K562 (cell line): ENCODE measurements around the gene CRB2. TPM values are rescaled to one million over a fixed set of nuclear protein-coding genes. Genes with fewer than 3 reads are reported as not detected.

Source experiments
- CBX5 ChIP-seq: IDR thresholded peaks from 2 replicates; pipeline ENCODE4 v1.6.1; 2014; ENCODE audit warnings: low read depth, borderline replicate concordance
- E2F3 ChIP-seq: fragments of 250-450 bp; sonication (Bioruptor Pico); IDR thresholded peaks from 2 replicates; pipeline ENCODE4 v1.4.0; 2020; ENCODE audit warnings: mild to moderate bottlenecking
- ESRRA ChIP-seq: fragments of 450-650 bp; IDR thresholded peaks from 2 replicates; pipeline ENCODE4 v1.6.1; 2014; ENCODE audit warnings: low read depth, mild to moderate bottlenecking, moderate library complexity, borderline replicate concordance
- FOXA1 ChIP-seq: fragments of 450-650 bp; IDR thresholded peaks from 2 replicates; pipeline ENCODE4 v1.6.1; 2016; ENCODE audit warnings: mild to moderate bottlenecking, borderline replicate concordance
- MCM2 ChIP-seq: fragments of 450-650 bp; IDR thresholded peaks from 2 replicates; pipeline ENCODE4 v1.6.1; 2017; ENCODE audit warnings: low read depth, mild to moderate bottlenecking
- MYNN ChIP-seq, 2 experiments: sonication (generic); formaldehyde crosslinking in 1 of 2; IDR thresholded peaks; 2 replicates each; pipeline versions ENCODE4 v1.5.0 to v1.6.1; 2016 to 2020; ENCODE audit warnings: antibody characterized with exemption in 1 of 2, missing genetic modification reagents in 1 of 2
- NBN ChIP-seq: fragments of 450-650 bp; IDR thresholded peaks from 2 replicates; pipeline ENCODE4 v1.6.1; 2016; ENCODE audit warnings: low read depth, mild to moderate bottlenecking
- NFRKB ChIP-seq: fragments of 450-650 bp; IDR thresholded peaks from 2 replicates; pipeline ENCODE4 v1.6.1; 2016; ENCODE audit warnings: low read depth
- POLR2G ChIP-seq: fragments of 200-400 bp; formaldehyde crosslinking; IDR thresholded peaks from 2 replicates; pipeline ENCODE4 v1.6.1; 2017; ENCODE audit warnings: low read depth, mild to moderate bottlenecking, antibody characterized with exemption, low read length, moderate library complexity
- PYGO2 ChIP-seq: fragments of 450-650 bp; IDR thresholded peaks from 2 replicates; pipeline ENCODE4 v1.6.1; 2016; ENCODE audit warnings: mild to moderate bottlenecking, missing genetic modification characterization, moderate library complexity, missing compliant biosample characterization
- RBM22 ChIP-seq: fragments of 200-400 bp; formaldehyde crosslinking; IDR thresholded peaks from 2 replicates; pipeline ENCODE4 v1.6.1; 2018; ENCODE audit warnings: low read length, low read depth; ENCODE audit not compliant: poor library complexity, severe bottlenecking
- SRF ChIP-seq, 2 experiments: fragments of 250-450, 450-650 bp in 1 of 2; sonication (Bioruptor Pico) in 1 of 2; sonication (generic) in 1 of 2; formaldehyde crosslinking; IDR thresholded peaks; 2 replicates each; pipeline versions ENCODE4 v1.5.0 to v1.5.1; 2020 to 2022; ENCODE audit warnings: mild to moderate bottlenecking in 1 of 2, missing genetic modification reagents in 1 of 2
- ZBTB1 ChIP-seq: sonication (generic); formaldehyde crosslinking; IDR thresholded peaks from 2 replicates; pipeline ENCODE4 v1.8.1; 2023; ENCODE audit warnings: missing genetic modification reagents, low read depth, mild to moderate bottlenecking, borderline replicate concordance
- ZFP1 ChIP-seq: fragments of 450-650 bp; formaldehyde crosslinking; IDR thresholded peaks from 2 replicates; pipeline ENCODE4 v1.4.0; 2020; ENCODE audit warnings: mild to moderate bottlenecking, mixed read lengths
- ZNF695 ChIP-seq: fragments of 450-650 bp; formaldehyde crosslinking; IDR thresholded peaks from 2 replicates; pipeline ENCODE4 v1.4.0; 2020; ENCODE audit warnings: mild to moderate bottlenecking, moderate library complexity
- ZNF766 ChIP-seq: fragments of 200-800 bp; sonication (Bioruptor generic); conservative IDR thresholded peaks from 2 replicates; pipeline ENCODE4 v1.6.1; 2016; ENCODE audit warnings: missing genetic modification characterization, missing compliant biosample characterization
- ZNF778 ChIP-seq: fragments of 450-650 bp; formaldehyde crosslinking; IDR thresholded peaks from 2 replicates; pipeline ENCODE4 v1.4.0; 2020; ENCODE audit warnings: mild to moderate bottlenecking, moderate library complexity
- ZNF79 ChIP-seq: fragments of 250-450 bp; sonication (Bioruptor Pico); IDR thresholded peaks from 2 replicates; pipeline ENCODE4 v1.4.0; 2020; ENCODE audit warnings: low read depth, mild to moderate bottlenecking, moderate library complexity
- ZSCAN32 ChIP-seq: fragments of 450-650 bp; formaldehyde crosslinking; IDR thresholded peaks from 2 replicates; pipeline ENCODE4 v1.4.0; 2020; ENCODE audit warnings: mild to moderate bottlenecking, moderate library complexity
- polyA plus RNA-seq, 8 experiments: library from polyadenylated mRNA; depleted of rRNA in 4 of 8; stranded (reverse) in 5 of 8; unstranded in 3 of 8; fragments of >200 nt; fragmentation: Nextera tagmentation in 2 of 8; fragmentation: Illumina TruSeq in 1 of 8; extraction: Ambion mirVana in 2 of 8; extraction: Trizol in 1 of 8; gene quantifications; 2 replicates each; pipeline versions ENCODE4 v1.2.1 to v1.2.3, GENCODE V29; 2011 to 2014; ENCODE audit warnings: inconsistent platforms in 1 of 8, missing spikeins in 1 of 8
- total RNA-seq, 7 experiments: library from RNA; depleted of rRNA in 6 of 7; stranded (reverse); fragments of >200 nt in 6 of 7; fragmentation: Illumina TruSeq in 2 of 7; extraction: Trizol in 2 of 7; gene quantifications; 2 replicates each; pipeline versions ENCODE4 v1.2.1 to v1.2.3, GENCODE V29; 2011 to 2021; ENCODE audit warnings: low replicate concordance in 1 of 7
- TF ChIP-seq, protein P1 (sequence below): sonication (generic); formaldehyde crosslinking; IDR thresholded peaks from 2 replicates; pipeline ENCODE4 v1.8.1; 2023; ENCODE audit warnings: mild to moderate bottlenecking, missing genetic modification reagents
- TF ChIP-seq, protein P2 (sequence below): fragments of 250-450 bp; sonication (Bioruptor Pico); IDR thresholded peaks from 2 replicates; pipeline ENCODE4 v1.8.0; 2021; ENCODE audit warnings: moderate library complexity, mild to moderate bottlenecking, inconsistent platforms
- TF ChIP-seq, protein P3 (sequence below): fragments of 250-450 bp; sonication (Bioruptor Pico); IDR thresholded peaks from 2 replicates; pipeline ENCODE4 v1.6.1; 2021; ENCODE audit warnings: mild to moderate bottlenecking
- TF ChIP-seq, protein P4 (sequence below): sonication (generic); formaldehyde crosslinking; IDR thresholded peaks from 2 replicates; pipeline ENCODE4 v1.9.0; 2022; ENCODE audit warnings: mild to moderate bottlenecking, missing genetic modification reagents

The CRB2 gene
- total and polyA plus RNA-seq, 9 of the 15 experiments (the other 6 are each of a cell fraction or from before 2014, with no cell fraction given), result 0.13 to 1.2 (median 0.25) TPM; not detected in 2

DNA sequence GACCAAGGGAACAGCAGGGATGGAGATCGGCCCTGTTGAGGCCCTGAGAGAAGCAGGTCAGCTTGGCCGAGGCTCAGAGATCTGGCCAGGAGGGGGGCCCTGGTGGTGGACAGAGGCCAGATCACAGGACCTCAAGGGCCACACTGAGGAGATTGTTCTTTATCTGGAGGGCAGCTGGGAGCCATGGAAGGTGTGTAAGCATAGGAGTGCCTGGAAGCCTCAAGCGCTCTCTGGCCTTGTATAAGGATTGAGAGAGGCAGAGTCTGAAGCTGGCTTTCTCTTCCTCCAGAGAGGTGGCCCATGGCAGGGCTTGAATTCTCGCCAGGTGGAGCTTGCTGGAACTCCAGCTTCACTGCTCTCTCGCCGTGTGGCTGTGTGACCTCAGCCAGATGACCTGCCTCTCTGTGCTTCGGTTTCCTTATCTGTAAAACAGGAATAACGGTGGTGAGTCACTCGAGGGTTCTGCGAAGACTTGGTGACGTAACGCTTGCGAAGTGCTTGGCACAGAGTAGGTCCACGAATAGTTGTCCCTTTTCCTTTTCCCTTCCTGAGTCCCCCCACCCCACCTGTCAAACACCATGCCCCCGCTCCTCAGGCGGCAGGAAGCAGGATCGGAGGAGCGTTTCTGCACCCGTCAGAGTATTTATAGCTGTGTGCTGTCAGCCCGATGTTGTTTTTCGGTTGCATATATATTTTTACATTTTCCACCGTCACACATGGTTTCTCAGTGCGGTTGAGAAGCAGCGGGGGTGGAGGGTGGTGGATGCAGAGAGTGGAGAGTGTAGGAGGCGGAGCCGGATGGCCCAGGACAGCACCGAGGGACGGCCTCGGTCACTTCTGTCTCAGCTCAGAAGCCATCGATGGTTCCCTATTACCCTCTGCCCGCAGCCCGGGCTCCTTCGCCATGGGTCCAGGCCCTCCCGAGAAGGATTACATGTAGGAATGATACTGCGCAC lies 17.0 kb upstream of the CRB2 start (continued):
- TF ChIP-seq, protein P1, sequence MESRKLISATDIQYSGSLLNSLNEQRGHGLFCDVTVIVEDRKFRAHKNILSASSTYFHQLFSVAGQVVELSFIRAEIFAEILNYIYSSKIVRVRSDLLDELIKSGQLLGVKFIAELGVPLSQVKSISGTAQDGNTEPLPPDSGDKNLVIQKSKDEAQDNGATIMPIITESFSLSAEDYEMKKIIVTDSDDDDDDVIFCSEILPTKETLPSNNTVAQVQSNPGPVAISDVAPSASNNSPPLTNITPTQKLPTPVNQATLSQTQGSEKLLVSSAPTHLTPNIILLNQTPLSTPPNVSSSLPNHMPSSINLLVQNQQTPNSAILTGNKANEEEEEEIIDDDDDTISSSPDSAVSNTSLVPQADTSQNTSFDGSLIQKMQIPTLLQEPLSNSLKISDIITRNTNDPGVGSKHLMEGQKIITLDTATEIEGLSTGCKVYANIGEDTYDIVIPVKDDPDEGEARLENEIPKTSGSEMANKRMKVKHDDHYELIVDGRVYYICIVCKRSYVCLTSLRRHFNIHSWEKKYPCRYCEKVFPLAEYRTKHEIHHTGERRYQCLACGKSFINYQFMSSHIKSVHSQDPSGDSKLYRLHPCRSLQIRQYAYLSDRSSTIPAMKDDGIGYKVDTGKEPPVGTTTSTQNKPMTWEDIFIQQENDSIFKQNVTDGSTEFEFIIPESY (CRISPR knock-in tag), result no peak
- TF ChIP-seq, protein P2, sequence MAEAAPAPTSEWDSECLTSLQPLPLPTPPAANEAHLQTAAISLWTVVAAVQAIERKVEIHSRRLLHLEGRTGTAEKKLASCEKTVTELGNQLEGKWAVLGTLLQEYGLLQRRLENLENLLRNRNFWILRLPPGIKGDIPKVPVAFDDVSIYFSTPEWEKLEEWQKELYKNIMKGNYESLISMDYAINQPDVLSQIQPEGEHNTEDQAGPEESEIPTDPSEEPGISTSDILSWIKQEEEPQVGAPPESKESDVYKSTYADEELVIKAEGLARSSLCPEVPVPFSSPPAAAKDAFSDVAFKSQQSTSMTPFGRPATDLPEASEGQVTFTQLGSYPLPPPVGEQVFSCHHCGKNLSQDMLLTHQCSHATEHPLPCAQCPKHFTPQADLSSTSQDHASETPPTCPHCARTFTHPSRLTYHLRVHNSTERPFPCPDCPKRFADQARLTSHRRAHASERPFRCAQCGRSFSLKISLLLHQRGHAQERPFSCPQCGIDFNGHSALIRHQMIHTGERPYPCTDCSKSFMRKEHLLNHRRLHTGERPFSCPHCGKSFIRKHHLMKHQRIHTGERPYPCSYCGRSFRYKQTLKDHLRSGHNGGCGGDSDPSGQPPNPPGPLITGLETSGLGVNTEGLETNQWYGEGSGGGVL, result no peak
- TF ChIP-seq ESRRA (peak; percentile 66; the same call in 1 of the 2 replicates), ZSCAN32 (CRISPR knock-in tag) (no peak), CBX5 (no peak), SRF (CRISPR knock-in tag; IDR thresholded peaks at IDR 0.05) (no peak), NBN (no peak), RBM22 (no peak), ZNF778 (CRISPR knock-in tag) (no peak), ZNF79 (CRISPR knock-in tag) (no peak), FOXA1 (no peak), POLR2G (peak; percentile 81), ZNF766 (CRISPR knock-in tag) (no peak; the same call in 1 of the 2 replicates), MCM2 (no peak), NFRKB (no peak), E2F3 (CRISPR knock-in tag) (peak; percentile 29; the same call in 1 of the 2 replicates), MYNN (IDR thresholded peaks at IDR 0.05) (no peak), MYNN (CRISPR knock-in tag; IDR thresholded peaks at IDR 0.05) (no peak), PYGO2 (tag) (no peak), ZFP1 (CRISPR knock-in tag) (no peak), ZNF695 (CRISPR knock-in tag) (no peak), ZBTB1 (CRISPR knock-in tag) (peak; percentile 83; the same call in 1 of the 2 replicates)
- TF ChIP-seq, protein P3, sequence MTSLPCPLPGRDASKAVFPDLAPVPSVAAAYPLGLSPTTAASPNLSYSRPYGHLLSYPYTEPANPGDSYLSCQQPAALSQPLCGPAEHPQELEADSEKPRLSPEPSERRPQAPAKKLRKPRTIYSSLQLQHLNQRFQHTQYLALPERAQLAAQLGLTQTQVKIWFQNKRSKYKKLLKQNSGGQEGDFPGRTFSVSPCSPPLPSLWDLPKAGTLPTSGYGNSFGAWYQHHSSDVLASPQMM, result no peak
- TF ChIP-seq, protein P4, sequence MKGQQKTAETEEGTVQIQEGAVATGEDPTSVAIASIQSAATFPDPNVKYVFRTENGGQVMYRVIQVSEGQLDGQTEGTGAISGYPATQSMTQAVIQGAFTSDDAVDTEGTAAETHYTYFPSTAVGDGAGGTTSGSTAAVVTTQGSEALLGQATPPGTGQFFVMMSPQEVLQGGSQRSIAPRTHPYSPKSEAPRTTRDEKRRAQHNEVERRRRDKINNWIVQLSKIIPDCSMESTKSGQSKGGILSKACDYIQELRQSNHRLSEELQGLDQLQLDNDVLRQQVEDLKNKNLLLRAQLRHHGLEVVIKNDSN (CRISPR knock-in tag), result no peak
